Keratinocyte (primary cell): ENCODE data around the gene CNPY1. TPM values are rescaled to one million over a fixed set of nuclear protein-coding genes. Genes with fewer than 3 reads are reported as not detected.

Experiments used
- DNase-seq: peaks from one replicate; pipeline ENCODE4 v3.0.0-alpha.2; 2011; ENCODE audit warnings: low read depth, missing footprints, low spot score
- FAIRE-seq: peaks from 2 replicates; lab custom pipeline; 2011; peaks lifted over from hg19 to GRCh38; lab: Jason Lieb, UNC
- H2AFZ ChIP-seq: 2 replicates; pipeline ENCODE4 v1.6.0; 2012; ENCODE audit warnings: low read length, control low read depth, inconsistent platforms; ENCODE audit not compliant: control insufficient read depth
- H3K27ac ChIP-seq: 2 replicates; pipeline ENCODE4 v1.5.1; 2011; ENCODE audit warnings: low read length; ENCODE audit not compliant: control insufficient read depth, insufficient read depth
- H3K27me3 ChIP-seq: 3 replicates; pipeline ENCODE4 v1.6.0; 2011; ENCODE audit warnings: low read length; ENCODE audit not compliant: control insufficient read depth, insufficient read depth; ENCODE audit errors: extremely low read depth
- H3K36me3 ChIP-seq, 2 experiments: 2 replicates in 1 of 2; 3 replicates in 1 of 2; pipeline ENCODE4 v1.5.1; 2011; ENCODE audit warnings: low read length in 2 of 2, mild to moderate bottlenecking in 1 of 2; ENCODE audit not compliant: control insufficient read depth in 2 of 2, insufficient read depth in 2 of 2; ENCODE audit errors: extremely low read depth in 1 of 2
- H3K4me1 ChIP-seq: 3 replicates; pipeline ENCODE4 v1.5.1; 2011; ENCODE audit warnings: low read length; ENCODE audit not compliant: control insufficient read depth, insufficient read depth; ENCODE audit errors: extremely low read depth
- H3K4me2 ChIP-seq: 3 replicates; pipeline ENCODE4 v1.6.0; 2011; ENCODE audit warnings: low read depth, low read length; ENCODE audit not compliant: control insufficient read depth, insufficient read depth; ENCODE audit errors: extremely low read depth
- H3K4me3 ChIP-seq, 3 experiments: fragments of 200-600 bp in 1 of 3; sonication (generic) in 1 of 3; 2 replicates in 2 of 3; 3 replicates in 1 of 3; pipeline ENCODE4 v1.5.1; 2011 to 2016; ENCODE audit warnings: low read length in 3 of 3, mild to moderate bottlenecking in 3 of 3, control low read depth in 2 of 3, inconsistent platforms in 1 of 3, low read depth in 1 of 3, mixed read lengths in 1 of 3, mixed run types in 1 of 3, moderate library complexity in 1 of 3; ENCODE audit not compliant: control insufficient read depth in 2 of 3, insufficient read depth in 2 of 3; ENCODE audit errors: extremely low read depth in 1 of 3
- H3K79me2 ChIP-seq: 2 replicates; pipeline ENCODE4 v1.6.0; 2012; ENCODE audit warnings: low read length; ENCODE audit not compliant: control insufficient read depth, insufficient read depth
- H3K9ac ChIP-seq: 3 replicates; pipeline ENCODE4 v1.6.0; 2011; ENCODE audit warnings: low read length; ENCODE audit not compliant: control insufficient read depth, insufficient read depth; ENCODE audit errors: extremely low read depth
- H3K9me1 ChIP-seq: 3 replicates; pipeline ENCODE4 v1.6.0; 2011; ENCODE audit warnings: low read length; ENCODE audit not compliant: control insufficient read depth, insufficient read depth; ENCODE audit errors: extremely low read depth
- H3K9me3 ChIP-seq: 2 replicates; pipeline ENCODE4 v1.5.1; 2012; ENCODE audit warnings: low read depth, low read length; ENCODE audit not compliant: control insufficient read depth
- H4K20me1 ChIP-seq: 3 replicates; pipeline ENCODE4 v1.6.0; 2011; ENCODE audit warnings: low read length; ENCODE audit not compliant: control insufficient read depth, insufficient read depth; ENCODE audit errors: extremely low read depth
- EZH2 ChIP-seq: IDR thresholded peaks from one replicate; pipeline ENCODE4 v1.6.1; 2012; ENCODE audit warnings: inconsistent platforms, mild to moderate bottlenecking, low read length, moderate library complexity
- dilution Hi-C: fragments of 300-500 bp; cut with MboI; formaldehyde crosslinking; loops from one replicate; pipeline ENCODE4 v1.7.0; 2020; ENCODE audit warnings: low sequenced_read_pairs; ENCODE audit not compliant: extremely low pct_ligation_motif_present
- polyA plus RNA-seq, 5 experiments: library from polyadenylated mRNA; depleted of rRNA in 3 of 5; stranded (reverse) in 3 of 5; stranded (forward) in 1 of 5; unstranded in 1 of 5; fragments of >200 nt; gene quantifications; 1 replicate in 1 of 5; 2 replicates in 3 of 5; 3 replicates in 1 of 5; pipeline versions ENCODE4 v1.2.1 to v1.2.3, GENCODE V29; 2011 to 2012; ENCODE audit warnings: missing spikeins in 2 of 5, low read depth in 1 of 5, low replicate concordance in 1 of 5
- TF ChIP-seq, protein P1 (sequence below), 3 experiments: IDR thresholded peaks in 1 of 3; conservative IDR thresholded peaks in 1 of 3; optimal IDR thresholded peaks in 1 of 3; 2 replicates in 2 of 3; 3 replicates in 1 of 3; pipeline versions ENCODE3 to v1.5.1; 2011; ENCODE audit warnings: low read length in 3 of 3, mild to moderate bottlenecking in 3 of 3, moderate library complexity in 2 of 3, control low read depth in 1 of 3, inconsistent platforms in 1 of 3; ENCODE audit not compliant: insufficient read depth in 2 of 3; ENCODE audit errors: extremely low read depth in 1 of 3

Gene CNPY1
- polyA plus RNA-seq, 1 donor (not counting 4 experiments of a cell fraction or from before 2014, with no cell fraction given) = not detected

DNA sequence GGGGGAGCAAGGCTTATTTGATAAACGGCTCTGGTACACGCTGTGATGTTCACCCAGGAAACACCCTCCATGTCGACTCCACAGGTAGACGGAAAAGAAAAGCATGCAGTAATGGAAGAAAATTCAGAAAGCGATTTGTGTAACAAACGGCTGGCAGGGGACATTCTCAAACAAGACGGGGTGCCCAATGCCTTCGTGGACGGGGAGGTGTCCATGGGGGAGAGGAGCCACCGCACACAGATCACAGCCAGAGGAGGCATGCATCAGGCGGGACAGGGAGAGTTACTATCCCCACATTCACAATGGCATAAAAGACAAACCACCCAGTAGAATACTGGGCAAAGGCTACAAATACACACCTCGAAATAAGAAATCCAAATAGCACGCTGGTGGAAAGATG lies 20.1 kb downstream of the CNPY1 start:
- dilution Hi-C loops = no loop called here
- Histone ChIP-seq H3K27me3 (peaks cover 7% of the 10 kb centered on the region), H3K9ac (no peak overlapping the region), H3K79me2 (no peaks in the 10 kb centered on the region), H3K9me3 (no peaks in the 10 kb centered on the region), H2AFZ (no peak overlapping the region), H3K4me2 (no peak overlapping the region), H4K20me1 (no peaks in the 10 kb centered on the region), H3K4me1 (no peaks in the 10 kb centered on the region), H3K36me3 (no peaks in the 10 kb centered on the region), H3K4me3 (no peak overlapping the region), H3K9me1 (no peaks in the 10 kb centered on the region), H3K27ac (no peak overlapping the region)
- DNase-seq (no peak), FAIRE-seq (no peak)
- TF ChIP-seq, protein P1, sequence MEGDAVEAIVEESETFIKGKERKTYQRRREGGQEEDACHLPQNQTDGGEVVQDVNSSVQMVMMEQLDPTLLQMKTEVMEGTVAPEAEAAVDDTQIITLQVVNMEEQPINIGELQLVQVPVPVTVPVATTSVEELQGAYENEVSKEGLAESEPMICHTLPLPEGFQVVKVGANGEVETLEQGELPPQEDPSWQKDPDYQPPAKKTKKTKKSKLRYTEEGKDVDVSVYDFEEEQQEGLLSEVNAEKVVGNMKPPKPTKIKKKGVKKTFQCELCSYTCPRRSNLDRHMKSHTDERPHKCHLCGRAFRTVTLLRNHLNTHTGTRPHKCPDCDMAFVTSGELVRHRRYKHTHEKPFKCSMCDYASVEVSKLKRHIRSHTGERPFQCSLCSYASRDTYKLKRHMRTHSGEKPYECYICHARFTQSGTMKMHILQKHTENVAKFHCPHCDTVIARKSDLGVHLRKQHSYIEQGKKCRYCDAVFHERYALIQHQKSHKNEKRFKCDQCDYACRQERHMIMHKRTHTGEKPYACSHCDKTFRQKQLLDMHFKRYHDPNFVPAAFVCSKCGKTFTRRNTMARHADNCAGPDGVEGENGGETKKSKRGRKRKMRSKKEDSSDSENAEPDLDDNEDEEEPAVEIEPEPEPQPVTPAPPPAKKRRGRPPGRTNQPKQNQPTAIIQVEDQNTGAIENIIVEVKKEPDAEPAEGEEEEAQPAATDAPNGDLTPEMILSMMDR (optimal IDR thresholded peaks at IDR 0.05 in 1 of 3, IDR thresholded peaks at IDR 0.05 in 1 of 3, conservative IDR thresholded peaks at IDR 0.05 in 1 of 3; ENCODE audit: extremely low read depth in 1 of 3, insufficient read depth in 2 of 3, low read length in 3 of 3) = no peak
- no peak for TF ChIP-seq EZH2

DNA sequence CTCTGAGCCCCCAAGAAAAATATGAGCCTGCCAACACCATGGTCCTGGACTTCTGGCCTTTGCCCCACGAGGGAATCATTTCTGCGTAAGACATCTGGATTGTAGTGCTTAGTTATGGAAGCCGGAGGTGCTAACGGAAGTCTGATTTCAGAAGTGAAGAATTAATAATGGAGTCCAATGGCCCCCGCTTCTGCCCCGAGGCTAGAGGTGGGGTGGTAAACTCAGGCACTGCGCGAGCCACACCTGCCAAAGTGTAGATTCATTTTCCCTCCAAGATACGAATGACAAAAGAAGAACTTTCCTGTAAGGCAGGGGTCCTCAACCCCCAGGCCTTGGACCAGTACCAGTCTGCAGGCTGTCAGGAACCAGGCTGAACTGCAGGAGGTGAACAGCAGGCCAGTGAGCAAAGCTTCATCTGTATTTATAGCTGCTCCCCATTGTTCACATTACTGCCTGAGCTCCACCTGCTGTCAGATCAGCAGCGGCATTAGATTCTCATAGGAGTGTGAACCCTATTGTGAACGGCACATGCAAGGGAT lies 22.3 kb downstream of the CNPY1 start:
- H4K20me1 ChIP-seq = no peaks in the 10 kb centered on the region
- no peak for TF ChIP-seq EZH2
- TF ChIP-seq, protein P1 (optimal IDR thresholded peaks at IDR 0.05 in 1 of 3, IDR thresholded peaks at IDR 0.05 in 1 of 3, conservative IDR thresholded peaks at IDR 0.05 in 1 of 3; ENCODE audit: extremely low read depth in 1 of 3, insufficient read depth in 2 of 3, low read length in 3 of 3) = peak in 1 of 3 experiments; percentile 14
- no peaks in the 10 kb centered on the region for H3K36me3 ChIP-seq
- H3K27me3 ChIP-seq = no peaks in the 10 kb centered on the region
- no peak overlapping the region for H3K4me2 ChIP-seq
- FAIRE-seq (no peak), DNase-seq (no peak)
- no peaks in the 10 kb centered on the region for H3K9me3 ChIP-seq
- no peaks in the 10 kb centered on the region for H3K9me1 ChIP-seq
- no peaks in the 10 kb centered on the region for H3K79me2 ChIP-seq
- no peak overlapping the region for H3K4me3 ChIP-seq
- dilution Hi-C loops = no loop called here
- H3K4me1 ChIP-seq = no peaks in the 10 kb centered on the region
- H2AFZ ChIP-seq = no peak overlapping the region
- H3K27ac ChIP-seq = no peak overlapping the region
- no peak overlapping the region for H3K9ac ChIP-seq
